ENCODE measurements around the gene WDR27.

Gene WDR27

DNA sequence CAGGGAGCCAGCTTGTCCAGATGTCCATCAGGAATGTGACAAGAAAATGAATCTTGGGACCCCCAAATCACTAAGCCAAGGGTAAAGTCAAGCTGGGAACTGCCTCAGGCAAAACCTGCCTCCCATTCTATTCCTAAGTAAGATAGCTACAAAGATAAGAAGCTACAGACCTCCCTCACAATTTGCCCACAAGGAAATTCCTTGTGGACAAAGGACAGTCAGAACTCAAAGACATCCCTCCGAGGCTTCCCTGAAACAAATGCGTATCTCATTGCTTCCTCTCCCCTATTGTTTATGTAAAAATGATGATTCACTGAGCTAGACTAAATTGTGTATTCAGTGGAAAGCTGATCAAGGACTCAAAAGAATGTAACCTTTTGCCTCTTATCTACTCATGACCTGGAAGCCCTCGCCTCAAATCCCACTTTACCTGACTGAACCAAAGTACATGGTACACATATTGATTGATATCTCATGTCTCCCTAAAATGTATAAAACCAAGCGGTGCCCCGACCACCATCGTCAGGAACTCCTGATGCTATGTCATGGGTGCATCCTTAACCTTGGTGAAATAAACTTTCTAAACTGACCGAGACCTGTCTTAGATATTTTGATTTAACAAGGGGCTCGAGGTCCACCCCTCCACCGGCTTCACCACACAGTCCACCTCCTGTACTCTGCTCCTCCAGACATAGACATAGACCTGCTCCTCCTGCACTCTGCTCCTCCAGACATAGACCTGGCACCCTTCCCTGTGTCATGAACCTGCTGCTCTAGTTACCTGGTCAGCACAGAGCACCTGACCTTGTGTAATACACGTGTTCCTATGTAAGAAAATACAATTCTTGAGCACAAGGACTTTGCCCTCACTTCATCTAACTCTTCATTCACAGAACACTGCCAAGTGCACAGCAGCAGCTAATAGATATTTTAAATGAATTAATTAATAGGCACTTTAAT, 81.4 kb downstream of the WDR27 start:
- Histone ChIP-seq H3K27me3 (ENCODE audit: insufficient read depth, low read length, poor library complexity, severe bottlenecking) (no peaks in the 10 kb centered on the region), H3K4me3 (ENCODE audit: low read length, poor library complexity, severe bottlenecking) (no peak overlapping the region), H4K20me1 (ENCODE audit: insufficient read depth, low read length, poor library complexity, severe bottlenecking) (no peaks in the 10 kb centered on the region), H3K4me1 (ENCODE audit: insufficient read depth, low read length, poor library complexity, severe bottlenecking) (peaks cover 13% of the 10 kb centered on the region), H3F3A (ENCODE audit: low read depth) (no peaks in the 10 kb centered on the region), H2AFZ (ENCODE audit: low read length) (no peak overlapping the region), H3K9me2 (replicated peaks; ENCODE audit: low read depth, low read length) (no peaks in the 10 kb centered on the region), H3K4me2 (ENCODE audit: low read depth, low read length, poor library complexity, severe bottlenecking) (no peak overlapping the region), H3K36me3 (ENCODE audit: insufficient read depth, low read length) (no peaks in the 10 kb centered on the region), H3K9ac (ENCODE audit: low read depth, low read length, poor library complexity, severe bottlenecking) (no peak overlapping the region), H3K79me2 (ENCODE audit: insufficient read depth, low read length) (no peaks in the 10 kb centered on the region), H3K9me3 (ENCODE audit: insufficient read depth, low read depth, low read length) (no peaks in the 10 kb centered on the region)
- no peak for TF ChIP-seq EZH2phosphoT487 (IDR thresholded peaks at IDR 0.05; ENCODE audit: borderline replicate concordance)
- TF ChIP-seq, protein P1, sequence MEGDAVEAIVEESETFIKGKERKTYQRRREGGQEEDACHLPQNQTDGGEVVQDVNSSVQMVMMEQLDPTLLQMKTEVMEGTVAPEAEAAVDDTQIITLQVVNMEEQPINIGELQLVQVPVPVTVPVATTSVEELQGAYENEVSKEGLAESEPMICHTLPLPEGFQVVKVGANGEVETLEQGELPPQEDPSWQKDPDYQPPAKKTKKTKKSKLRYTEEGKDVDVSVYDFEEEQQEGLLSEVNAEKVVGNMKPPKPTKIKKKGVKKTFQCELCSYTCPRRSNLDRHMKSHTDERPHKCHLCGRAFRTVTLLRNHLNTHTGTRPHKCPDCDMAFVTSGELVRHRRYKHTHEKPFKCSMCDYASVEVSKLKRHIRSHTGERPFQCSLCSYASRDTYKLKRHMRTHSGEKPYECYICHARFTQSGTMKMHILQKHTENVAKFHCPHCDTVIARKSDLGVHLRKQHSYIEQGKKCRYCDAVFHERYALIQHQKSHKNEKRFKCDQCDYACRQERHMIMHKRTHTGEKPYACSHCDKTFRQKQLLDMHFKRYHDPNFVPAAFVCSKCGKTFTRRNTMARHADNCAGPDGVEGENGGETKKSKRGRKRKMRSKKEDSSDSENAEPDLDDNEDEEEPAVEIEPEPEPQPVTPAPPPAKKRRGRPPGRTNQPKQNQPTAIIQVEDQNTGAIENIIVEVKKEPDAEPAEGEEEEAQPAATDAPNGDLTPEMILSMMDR (conservative IDR thresholded peaks at IDR 0.05; ENCODE audit: low read length), result no peak

DNA sequence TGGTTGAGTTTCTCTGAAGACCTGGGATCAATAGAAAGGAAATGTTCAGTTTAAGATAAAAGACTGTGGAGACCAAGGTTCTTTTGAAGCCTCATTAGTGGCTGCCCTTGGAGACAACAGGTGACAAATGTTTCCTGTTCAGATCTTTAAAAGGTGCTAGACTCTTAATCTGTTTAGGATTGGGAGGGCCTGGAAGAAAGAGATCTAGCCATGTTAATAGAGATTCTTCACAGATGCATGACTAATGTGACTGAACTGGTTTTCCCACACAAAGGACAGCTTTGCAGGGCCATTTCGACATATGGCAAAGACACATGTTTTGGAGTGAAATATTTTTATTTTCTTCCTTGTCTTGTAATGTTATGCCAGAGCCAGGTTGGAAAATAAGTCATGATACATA, 82.2 kb downstream of the WDR27 start:
- H3F3A ChIP-seq (ENCODE audit: low read depth), result no peaks in the 10 kb centered on the region
- H3K36me3 ChIP-seq (ENCODE audit: insufficient read depth, low read length), result no peaks in the 10 kb centered on the region
- no peaks in the 10 kb centered on the region for H3K9me3 ChIP-seq (ENCODE audit: insufficient read depth, low read depth, low read length)
- no peaks in the 10 kb centered on the region for H3K79me2 ChIP-seq (ENCODE audit: insufficient read depth, low read length)
- H3K27me3 ChIP-seq (ENCODE audit: insufficient read depth, low read length, poor library complexity, severe bottlenecking), result no peaks in the 10 kb centered on the region
- no peak overlapping the region for H3K9ac ChIP-seq (ENCODE audit: low read depth, low read length, poor library complexity, severe bottlenecking)
- no peak overlapping the region for H2AFZ ChIP-seq (ENCODE audit: low read length)
- H4K20me1 ChIP-seq (ENCODE audit: insufficient read depth, low read length, poor library complexity, severe bottlenecking), result no peaks in the 10 kb centered on the region
- H3K4me2 ChIP-seq (ENCODE audit: low read depth, low read length, poor library complexity, severe bottlenecking), result no peak overlapping the region
- peaks cover 13% of the 10 kb centered on the region for H3K4me1 ChIP-seq (ENCODE audit: insufficient read depth, low read length, poor library complexity, severe bottlenecking)
- H3K9me2 ChIP-seq (replicated peaks; ENCODE audit: low read depth, low read length), result no peaks in the 10 kb centered on the region
- TF ChIP-seq, protein P1 (conservative IDR thresholded peaks at IDR 0.05; ENCODE audit: low read length), result no peak
- TF ChIP-seq EZH2phosphoT487 (IDR thresholded peaks at IDR 0.05; ENCODE audit: borderline replicate concordance), result no peak
- no peak overlapping the region for H3K4me3 ChIP-seq (ENCODE audit: low read length, poor library complexity, severe bottlenecking)

- Histone ChIP-seq H3K4me2 (ENCODE audit: low read depth, low read length, poor library complexity, severe bottlenecking) (no peak overlapping the region), H3K79me2 (ENCODE audit: insufficient read depth, low read length) (no peaks in the 10 kb centered on the region), H3K36me3 (ENCODE audit: insufficient read depth, low read length) (no peaks in the 10 kb centered on the region), H3K9me3 (ENCODE audit: insufficient read depth, low read depth, low read length) (no peaks in the 10 kb centered on the region), H3K27me3 (ENCODE audit: insufficient read depth, low read length, poor library complexity, severe bottlenecking) (no peaks in the 10 kb centered on the region), H3K9me2 (replicated peaks; ENCODE audit: low read depth, low read length) (no peaks in the 10 kb centered on the region), H3K4me1 (ENCODE audit: insufficient read depth, low read length, poor library complexity, severe bottlenecking) (peaks cover 13% of the 10 kb centered on the region), H3K4me3 (ENCODE audit: low read length, poor library complexity, severe bottlenecking) (no peak overlapping the region), H3F3A (ENCODE audit: low read depth) (no peaks in the 10 kb centered on the region), H2AFZ (ENCODE audit: low read length) (no peak overlapping the region), H3K9ac (ENCODE audit: low read depth, low read length, poor library complexity, severe bottlenecking) (no peak overlapping the region), H4K20me1 (ENCODE audit: insufficient read depth, low read length, poor library complexity, severe bottlenecking) (no peaks in the 10 kb centered on the region)
- no peak for TF ChIP-seq EZH2phosphoT487 (IDR thresholded peaks at IDR 0.05; ENCODE audit: borderline replicate concordance)
- TF ChIP-seq, protein P1 (conservative IDR thresholded peaks at IDR 0.05; ENCODE audit: low read length), result no peak
These were observed 83.0 kb downstream of the WDR27 start for GRCh38 chr6:169618526-169619490.

All from Loucy (cell line).